NCI-H187 (cell line): ENCODE measurements around the gene RHBG.

Source experiments
- DNase-seq, 2 experiments: peaks; one replicate each; lab custom pipeline; 2025; lab: John Stamatoyannopoulos, UW

Gene RHBG

DNA sequence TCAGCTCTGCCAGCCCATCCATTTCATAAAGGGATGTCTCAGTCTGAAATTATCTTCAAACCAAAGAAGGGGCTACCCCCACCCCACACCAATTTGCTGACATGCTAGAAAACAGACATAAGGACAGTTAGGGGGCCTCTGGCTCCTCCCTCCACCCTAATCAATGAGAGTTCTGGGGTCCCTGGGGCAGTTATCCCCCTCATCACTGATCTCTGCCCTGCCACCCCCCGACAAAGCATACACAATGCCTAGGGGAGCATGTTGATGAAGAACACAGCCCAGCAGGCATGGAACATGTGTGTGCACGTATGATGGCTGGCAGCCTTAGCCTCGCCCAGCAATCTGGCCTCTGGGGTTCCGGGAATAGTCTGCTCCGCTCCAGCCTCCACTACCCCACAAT lies 58.9 kb downstream of the RHBG start:
- no peak for DNase-seq

DNA sequence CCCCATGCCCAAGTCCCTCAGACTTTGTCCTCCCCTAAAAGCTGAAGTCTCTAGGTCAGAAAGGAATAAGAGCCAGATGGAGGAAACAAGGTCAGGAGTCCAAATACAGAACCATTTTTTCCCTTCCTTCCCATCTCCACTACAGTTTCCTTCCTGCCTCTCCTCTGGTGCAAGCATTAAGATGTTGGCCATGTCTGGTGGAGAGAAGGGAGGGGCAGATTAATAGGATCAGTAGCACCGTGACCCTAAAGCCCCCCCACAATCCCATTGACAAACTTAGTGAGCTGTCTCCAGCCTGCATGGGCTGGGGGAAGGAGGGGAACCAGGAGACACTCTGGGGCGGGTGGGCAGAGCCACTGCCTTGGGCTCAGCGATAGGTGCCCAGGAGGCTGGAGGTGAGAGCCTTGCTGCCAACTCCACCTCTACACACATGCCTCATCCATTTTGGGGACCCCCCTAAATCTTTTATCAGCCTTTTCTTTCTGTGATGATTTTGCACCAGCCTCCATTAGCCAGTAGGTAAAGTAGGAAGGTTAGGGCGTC lies 59.8 kb downstream of the RHBG start:
- no peak for DNase-seq

DNA sequence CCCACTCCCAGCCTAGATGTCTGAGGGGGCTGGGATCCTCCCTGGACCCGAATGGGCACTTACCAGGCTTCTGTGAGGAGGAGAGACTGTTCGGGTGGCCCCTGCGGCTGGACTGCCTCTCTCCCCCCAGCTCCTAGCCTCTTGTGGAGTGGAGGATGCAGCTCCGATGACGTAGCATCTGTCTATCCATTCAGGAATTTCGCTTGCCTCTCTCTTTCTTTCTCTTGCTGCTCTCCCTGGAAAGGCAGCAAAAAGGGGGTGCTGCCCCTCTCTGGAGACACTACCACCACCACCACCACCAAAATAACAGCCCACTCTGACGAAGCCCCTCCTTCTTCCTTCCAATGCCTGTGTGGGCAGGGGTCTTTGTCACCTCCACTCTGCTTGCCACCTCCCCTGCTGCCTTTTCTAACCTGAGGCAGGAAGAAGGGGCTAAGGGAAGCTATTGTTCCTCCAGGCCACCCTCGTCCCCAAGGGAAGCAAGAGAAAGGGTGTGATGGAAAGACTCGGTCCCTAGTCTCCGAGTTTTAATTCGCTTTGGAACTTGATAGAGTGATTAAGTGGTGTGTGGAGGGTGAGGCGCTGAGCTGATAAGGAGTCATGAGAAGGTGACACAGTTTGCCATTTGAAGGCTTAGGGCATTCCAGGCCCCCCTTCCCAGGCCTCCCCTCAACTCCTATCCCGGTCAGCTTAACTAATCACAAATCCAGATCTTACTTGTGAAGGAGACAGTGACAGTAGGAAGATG lies 60.5 kb downstream of the RHBG start:
- DNase-seq = no peak

DNA sequence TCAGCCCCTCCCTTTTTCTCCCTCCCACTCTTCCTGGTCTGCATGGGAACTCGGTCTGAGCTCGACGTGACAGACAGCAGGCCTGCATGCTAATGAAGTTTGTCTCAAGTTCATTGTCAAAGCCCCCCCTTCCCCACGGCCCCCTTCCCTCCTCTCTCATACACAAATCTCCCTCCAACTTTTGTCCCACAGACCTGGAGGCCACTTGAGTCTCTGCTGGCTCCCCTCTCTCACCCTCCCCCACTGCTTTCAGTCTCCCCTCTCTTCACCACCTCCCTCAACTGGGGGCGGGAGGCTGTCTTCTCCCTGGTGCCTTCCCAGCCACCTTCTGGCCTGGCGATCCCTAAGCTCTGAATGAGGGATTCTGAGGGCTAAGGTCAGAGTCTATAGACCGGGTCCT lies 61.3 kb downstream of the RHBG start:
- DNase-seq = no peak

DNA sequence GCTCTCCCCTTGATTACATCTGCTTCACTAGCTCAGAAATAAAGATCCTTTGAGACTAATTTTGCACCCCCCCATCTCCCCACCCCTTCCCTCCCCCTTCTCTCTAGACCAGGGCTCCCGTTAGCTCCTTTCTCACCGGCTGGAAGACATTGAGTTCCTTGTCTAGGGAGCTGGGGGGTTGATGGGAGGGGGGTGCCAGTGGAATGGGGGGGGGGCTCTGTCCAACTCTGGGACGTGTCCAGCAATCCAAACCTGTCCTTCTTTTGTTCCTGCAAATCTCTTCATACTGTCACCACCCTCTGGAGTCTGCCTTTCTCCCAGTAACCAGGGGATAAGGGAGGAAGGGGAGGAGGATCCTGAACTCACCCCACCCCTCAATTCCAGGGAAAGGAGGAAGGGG lies 61.9 kb downstream of the RHBG start:
- no peak for DNase-seq

DNA sequence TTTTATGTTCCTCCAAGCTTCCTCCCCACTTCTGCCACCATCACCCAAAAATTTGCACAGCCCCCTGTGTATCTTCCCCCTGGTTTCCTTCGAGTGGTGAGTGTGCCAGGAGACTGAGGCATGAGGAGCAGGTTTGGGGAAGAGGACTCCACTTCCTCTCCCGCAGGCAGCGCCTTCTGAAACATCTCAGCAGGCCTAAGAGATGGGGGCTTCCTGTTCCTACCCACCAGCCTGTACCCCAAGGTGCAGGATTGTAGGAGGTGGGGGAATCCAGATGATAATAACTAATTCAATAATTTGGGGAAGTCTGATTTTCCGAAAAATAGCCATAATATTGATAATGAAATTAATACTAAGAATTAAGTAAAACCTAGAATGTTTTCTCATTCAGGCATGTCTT lies 62.4 kb downstream of the RHBG start:
- no peak for DNase-seq

DNA sequence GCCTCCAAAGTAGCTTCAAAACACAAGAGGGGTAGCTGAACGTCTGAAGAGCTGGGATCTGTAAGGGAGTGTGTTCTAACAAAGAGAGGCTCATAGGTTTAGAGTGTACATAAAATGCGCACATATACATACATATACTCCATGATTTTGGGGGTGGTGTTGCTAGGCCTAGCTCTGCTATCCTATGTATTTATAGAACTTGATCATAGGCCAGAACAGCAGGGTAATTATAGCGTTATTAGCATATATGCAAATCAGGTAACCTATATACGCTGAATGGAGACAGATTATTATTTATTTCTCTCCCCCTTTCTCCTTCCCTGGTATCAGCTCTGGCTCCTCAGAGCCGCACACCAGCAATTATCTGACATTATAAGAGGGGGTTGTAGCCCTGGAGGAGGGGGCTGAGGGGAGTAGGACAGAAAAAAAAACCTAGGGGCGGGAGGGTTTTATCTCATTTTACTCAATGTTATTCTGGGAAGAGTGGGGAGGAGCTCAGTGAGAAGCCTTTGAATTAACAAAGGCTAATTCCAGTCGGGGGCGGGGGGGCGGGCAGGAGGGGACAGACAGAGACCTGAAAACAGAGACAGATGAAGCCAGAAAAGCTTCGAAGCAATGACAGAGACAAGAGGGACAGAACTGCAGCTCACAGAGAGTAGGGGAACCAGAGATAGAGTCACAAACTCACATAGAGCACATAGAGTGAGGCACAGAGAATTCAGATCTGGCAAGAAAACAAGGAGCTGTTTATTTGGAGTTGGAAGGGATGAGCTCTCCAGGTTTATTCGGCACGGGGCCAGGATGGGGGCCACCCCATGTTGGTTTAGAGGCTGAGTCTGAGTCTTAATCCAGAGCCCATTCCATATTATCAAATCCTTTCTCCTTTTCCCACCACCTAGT lies 63.0 kb downstream of the RHBG start:
- no peak for DNase-seq

DNA sequence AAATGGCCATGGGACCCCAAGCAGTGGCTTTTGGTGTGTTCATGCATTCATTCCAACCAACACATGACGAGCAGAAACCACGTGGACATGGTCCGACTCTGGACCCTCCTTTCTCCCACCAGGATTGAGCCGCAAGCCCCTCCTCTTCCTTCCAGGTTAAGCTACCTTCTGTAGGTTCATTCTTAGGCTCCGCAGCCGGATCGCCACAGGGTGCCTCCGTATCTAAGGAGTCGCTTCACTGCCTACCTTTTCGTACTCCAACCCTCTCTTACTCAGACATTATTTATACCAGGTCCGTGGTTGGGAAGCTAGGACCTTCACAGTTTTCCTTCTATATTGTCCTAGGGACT lies 63.6 kb downstream of the RHBG start:
- no peak for DNase-seq

DNA sequence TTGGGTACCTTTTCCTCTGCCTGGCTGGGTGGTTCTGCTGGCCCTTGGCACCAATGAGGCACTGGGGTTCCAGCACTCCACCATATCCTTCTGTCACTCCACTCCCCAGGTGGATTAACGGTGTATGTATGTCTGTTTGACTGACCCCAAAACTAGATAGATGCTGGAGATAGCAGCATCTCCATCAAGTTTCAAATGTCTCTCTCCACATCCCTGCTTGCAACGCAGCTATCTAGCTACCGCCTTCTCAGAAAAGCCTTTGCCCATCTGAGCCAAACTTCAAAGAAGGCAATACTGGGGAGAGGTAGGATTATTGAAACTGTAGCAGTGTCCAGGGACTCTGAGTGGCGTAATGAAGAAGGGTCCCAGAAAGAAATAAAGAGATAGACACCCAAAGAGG lies 64.0 kb downstream of the RHBG start:
- no peak for DNase-seq

DNA sequence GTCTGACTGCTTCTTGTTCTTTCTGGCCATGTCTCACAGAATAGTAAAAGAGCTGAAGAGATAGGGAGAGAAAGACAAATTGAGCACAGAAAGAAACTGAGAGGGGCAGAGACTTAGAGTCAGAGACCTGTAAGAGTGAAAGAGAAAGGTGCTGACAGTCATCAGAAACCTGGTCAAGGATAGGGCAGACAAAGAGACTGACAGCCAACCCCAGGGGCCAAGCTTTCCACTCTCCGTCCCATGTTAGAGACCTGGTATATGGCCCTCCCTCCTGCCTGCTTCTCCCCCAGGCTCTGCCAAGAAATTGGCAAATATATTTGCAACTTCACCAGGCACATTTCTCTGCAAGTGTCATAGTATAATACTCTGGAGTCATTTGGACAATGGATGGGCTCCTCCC lies 64.6 kb downstream of the RHBG start:
- no peak for DNase-seq
